Amygdala (tissue), 56 donors: ENCODE measurements around the gene HCLS1.

Experiments
- DNase-seq, 56 donors: peaks; one replicate each; lab custom pipeline; 2025; lab: John Stamatoyannopoulos, UW

HCLS1 gene

DNA sequence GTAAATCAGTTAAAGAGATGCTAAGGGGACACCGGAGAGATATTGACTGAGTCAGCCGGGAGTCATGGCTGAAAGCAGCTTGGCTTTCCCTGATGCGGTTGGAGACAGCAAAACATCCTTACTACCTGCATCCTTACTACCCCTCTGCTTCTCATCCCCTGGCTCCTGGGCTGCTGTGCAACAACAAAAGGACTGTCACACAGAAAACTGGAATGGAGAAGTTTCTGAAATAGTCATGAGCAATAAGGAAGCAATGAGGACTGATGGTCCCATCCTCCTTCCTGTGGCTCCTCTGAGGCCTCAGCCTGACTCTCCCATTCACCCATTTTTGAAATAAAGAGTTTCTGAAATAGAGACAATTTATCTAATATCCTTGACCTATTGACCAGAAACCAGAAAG lies 1.1 kb downstream of the HCLS1 start:
- no peak for DNase-seq

DNA sequence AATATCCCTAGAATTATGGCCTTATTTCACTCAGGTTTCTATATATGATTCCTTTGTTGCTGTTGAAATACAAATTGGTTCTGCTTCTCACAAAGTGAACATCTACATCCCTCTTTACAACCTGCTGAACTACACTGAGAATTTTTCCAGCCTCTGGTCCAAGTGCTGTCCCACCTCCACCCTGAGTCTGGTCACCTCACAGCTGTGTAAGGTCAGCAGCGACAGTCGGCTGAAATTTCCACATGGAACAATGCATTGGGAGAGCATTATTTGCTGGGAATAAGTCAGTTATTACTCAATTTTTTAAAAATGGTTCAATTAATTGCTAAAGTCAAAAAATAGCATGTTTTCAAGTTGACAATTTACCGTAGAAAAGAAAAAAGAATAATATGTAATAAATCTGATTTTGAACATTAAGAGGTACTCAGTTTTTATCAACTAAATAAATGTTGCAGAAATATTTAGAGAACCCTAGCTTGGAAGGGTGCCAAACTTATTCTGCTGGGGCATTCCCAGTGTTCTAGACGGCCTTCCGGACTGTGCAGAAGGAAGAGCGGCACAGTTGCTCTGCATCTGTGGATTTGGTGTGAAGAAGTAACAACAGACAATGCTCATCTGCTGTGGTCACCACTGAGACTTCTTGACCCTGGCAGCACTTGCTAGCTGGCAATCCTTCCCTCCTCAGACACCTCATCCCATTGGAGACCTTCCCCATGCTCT lies 1.8 kb downstream of the HCLS1 start:
- DNase-seq: no peak

DNA sequence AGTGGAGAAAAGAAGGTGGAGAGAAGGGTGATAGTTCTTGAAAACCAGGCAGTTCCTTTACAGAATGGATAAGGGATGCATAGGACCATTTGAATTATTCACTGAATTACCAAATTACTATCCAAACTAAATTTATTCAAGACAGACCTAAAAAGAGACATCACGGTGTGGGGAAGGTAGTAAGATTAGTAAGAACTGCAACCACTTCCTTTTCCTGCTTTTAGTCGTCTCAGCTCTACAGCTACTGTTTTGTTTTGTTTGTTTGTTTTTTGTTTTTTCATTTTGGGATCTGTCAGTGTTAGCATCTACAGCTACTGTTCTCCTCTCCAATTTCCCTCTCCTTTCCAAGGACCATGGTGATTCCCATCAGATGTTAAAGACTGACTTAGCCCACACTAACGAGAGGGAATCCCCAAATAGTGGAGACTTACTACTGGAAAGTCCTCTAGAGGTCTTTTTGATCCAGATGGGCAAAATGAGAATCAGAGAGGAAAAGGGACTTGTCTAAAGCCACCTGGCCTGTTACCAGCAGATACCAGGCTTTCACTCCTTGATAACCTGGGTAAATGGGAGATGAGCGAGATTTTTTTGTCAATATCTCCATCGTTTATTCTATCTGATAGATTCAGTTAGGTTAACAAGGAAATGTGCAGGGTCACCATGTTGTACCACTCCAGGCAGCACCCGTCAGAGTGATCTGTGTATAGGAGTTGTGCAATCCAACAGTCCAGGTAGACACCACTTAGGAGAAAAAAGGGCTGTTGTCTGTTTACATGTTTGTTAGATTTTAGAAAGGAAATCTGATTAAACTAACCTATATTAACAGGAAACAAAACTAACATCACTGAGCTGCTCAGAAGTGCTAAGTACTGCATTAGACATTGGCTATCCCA lies 6.0 kb downstream of the HCLS1 start:
- DNase-seq: no peak

DNA sequence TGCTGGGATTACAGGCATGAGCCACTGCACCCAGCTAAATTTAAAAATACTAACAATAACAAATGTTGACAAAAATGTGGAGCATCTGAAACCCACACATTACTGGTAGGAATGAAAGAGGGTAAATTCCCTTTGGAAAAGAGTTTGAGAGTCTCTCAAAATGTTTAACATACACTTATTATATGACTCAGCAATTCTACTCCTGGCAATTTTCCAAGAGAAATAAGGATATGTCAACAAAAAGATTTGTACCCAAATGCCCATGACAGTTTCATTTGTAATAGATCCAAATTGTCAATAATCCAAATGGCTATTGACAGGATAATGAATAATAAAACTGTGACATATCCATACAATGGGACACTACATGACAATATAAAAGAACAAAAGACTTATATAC lies 9.0 kb downstream of the HCLS1 start:
- DNase-seq: no peak

DNA sequence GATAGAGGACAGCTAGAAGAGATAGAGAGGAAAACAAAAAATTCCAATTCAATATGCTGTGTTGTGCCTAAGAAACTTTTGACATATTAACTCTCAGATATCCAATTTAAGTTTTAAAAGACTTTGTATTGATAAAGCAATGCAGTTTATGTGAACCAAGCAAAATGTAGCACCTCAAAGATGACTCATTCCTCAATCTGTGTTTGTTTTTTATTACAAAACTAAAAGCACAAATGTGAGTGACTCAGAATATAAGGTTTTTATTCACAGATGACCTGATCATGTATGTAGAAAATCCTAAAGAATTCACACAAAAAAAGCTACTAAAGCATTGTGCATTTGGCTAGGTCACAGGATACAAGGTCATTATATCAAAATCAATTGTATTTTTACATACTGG lies 11.1 kb downstream of the HCLS1 start:
- DNase-seq: no peak

DNA sequence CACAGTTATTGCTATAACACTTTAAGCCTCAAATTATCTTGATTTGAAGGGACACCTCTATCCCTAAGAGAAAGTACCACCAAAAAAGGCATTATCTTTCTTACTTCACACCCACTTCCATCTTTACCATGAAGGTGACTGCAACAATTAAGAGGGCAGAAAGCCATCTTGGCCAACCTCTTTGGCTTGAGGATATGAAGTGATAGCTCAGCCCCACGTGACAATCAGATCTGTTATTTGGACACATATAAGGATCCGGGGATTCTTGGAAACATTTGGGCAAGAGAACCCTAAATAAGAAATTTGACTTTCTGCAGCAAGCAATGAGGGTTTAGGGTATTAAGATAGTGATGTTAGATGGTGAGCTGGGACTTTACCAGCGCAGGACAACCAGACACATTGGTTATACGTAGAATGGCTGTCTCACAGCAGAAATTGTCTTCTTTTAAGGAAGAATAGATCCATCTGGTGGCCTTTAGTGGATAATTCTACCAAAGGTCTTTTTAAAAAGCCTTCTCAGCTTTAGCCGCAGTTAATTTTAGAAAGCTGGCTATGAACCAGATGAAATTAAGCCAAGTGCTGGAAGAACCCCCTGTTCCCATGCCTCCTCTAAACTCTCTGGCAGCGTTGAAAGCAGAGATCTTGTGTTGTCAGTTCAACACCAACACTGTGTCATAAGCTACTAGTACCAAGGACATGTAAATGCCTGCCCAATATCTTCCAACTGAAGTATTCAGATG lies 12.3 kb downstream of the HCLS1 start:
- DNase-seq: peak in 3 of 56 donors; percentile 6 to 33 (median 10)

DNA sequence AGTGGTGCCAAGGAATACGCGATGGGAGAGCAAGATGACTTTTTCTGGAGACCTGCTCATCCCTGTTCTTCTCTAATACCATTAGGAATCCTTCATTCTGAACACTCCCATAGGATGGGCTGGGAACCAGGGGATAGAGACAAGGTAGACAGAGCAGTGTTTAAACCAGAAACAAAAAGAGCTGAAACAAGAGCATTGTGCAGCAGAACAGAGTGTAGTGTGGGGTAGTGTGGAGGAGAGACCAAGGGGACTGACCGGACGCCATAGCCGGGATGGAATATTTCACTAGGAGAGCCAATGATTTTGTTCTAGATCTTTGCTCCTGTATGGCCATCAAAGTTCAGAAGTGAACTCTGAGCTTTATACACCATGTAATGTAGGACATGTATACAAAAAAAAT lies 15.6 kb downstream of the HCLS1 start:
- DNase-seq: no peak

DNA sequence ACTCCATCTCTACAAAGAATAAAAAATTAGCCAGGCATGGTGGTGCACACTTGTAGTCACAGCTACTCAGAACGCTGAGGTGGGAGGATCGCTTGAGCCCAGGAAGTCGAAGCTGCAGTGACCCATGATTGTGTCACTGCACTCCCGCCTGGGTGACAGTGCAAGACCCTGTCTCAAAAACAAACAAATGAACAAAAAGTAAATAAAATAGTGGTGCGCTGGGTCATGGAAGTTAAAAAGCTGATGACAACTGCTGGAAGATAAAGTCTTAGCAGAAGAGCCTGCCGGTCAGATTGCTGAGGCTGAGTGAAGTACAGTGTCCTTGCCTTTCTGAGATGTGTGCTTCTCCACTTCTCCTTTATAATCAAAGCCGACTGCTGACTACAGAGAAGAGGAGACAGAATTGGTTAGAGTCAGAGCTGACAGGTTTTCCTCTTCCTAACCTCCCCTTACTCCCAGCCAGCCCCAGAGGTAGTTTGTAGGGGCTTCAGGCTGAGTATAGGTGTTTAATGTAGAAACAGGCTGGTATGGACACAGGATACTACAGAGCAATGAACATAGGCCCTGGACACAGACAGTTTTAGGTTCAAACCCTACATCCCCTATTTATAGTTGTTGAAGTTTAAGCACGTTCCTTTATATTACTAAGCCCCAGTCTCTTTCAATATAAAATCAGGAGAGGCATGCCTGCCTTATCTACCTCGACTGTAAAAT lies 17.9 kb downstream of the HCLS1 start:
- no peak for DNase-seq

DNA sequence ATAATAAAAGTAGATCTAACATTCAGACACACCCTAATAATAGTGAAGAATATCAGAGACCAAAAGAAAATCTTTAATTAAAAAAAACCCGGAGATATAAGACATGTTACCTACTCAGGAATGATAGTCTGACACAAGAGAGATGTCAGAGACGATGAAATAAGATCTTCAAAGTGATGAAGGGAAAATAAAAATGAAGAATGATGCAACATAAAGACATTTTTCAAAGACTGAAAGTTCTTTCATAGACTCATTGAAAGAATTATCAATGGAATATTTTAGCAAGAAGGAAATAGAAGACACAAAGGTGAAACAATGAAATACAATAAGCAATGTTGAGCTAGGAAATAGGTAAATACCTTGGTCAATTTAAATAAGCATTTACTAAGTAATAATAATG lies 19.6 kb downstream of the HCLS1 start:
- no peak for DNase-seq

DNA sequence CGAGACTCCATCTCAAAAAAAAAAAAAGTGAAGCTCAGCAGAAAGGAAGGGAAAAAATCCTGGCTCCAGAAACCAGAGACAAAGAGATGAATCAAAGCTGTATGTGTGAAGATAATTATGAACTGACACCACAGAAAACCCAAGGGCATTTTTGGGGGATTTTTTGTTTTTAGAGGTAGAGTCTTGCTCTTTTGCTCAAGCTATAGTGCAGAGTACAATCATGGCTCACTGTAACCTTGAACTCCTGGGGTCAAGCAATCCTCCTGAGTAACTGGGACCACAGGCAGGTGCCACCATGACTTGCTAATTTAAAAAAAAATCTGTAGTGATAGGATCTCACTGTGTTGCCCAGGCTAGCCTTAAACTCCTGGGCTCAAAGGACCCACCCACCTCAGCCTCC lies 22.8 kb downstream of the HCLS1 start:
- DNase-seq: no peak

DNA sequence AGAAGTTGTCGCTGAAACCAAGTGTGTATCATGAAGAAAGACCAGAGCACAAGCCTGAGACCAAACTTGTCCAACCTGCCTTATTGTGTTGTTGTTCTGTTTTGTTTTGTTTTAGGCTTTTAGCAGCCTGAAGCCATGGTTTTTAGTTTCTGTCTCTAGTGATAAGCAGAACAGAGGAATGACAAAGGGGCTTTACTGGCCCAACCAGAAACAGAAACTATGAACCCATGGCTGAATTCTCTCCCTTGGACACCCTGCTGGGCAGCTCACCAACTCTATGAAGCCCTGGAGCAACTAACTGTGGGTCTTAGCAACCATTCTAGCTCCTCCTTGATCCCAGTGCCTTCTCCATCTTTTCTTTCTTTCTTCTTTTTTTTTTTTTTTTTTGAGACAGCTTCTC lies 30.3 kb downstream of the HCLS1 start:
- DNase-seq: no peak

DNA sequence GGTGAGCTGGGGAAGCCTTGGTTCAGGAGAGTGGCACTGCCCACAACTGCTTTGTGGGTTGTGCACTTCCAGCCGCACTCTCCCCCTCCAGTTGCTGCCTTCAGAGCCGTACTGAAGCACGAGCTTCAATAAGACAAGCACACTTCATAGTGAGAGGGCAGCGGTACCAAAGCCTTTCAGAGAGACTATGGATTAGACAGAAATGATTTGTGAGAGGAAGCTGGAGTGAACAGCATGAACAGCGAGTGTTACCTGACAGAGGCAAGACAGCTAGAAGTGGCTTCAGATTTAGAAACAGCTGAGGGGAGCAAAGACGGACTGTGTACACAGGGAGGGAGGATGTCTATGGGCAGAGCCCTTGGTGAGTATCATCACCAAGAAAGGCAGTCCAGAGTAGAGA lies 31.1 kb downstream of the HCLS1 start:
- DNase-seq: no peak

DNA sequence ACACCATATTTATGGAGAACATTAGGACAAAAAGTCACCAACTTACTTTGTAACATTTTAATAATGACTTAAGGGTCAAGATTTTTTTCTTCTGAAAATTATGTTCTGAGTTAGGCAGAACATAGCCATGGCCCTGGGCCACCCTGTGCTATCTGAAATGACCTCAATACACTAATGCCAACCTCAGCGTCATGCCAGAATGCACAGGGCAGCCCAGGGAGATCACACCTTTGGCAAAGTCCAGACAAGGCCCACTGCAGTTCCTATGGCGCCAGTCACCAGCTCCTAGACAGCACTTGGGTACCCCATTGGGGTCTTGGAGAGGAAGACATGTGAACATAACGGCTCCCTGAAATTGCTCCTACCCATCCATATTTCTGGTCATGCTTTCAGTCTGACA lies 33.1 kb downstream of the HCLS1 start:
- DNase-seq: no peak

DNA sequence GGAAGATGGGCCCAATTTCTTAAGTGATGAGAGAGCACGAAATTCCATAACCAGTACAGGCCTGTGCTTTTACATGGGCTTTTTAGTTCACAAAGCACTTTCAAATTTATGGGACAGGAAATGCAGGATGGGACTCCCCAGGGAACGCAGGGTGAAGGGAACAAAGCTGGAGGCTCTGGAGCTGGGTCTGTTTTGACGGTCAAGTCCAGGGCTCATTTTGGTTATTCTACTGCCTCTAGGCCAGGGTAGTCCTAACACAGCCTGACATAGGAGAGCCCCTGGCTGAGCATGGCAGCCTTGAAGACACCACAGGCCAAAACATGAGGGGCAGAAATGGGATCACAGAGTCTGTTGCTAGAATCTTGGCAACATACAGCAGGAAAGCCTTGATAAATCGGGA lies 33.5 kb downstream of the HCLS1 start:
- no peak for DNase-seq

DNA sequence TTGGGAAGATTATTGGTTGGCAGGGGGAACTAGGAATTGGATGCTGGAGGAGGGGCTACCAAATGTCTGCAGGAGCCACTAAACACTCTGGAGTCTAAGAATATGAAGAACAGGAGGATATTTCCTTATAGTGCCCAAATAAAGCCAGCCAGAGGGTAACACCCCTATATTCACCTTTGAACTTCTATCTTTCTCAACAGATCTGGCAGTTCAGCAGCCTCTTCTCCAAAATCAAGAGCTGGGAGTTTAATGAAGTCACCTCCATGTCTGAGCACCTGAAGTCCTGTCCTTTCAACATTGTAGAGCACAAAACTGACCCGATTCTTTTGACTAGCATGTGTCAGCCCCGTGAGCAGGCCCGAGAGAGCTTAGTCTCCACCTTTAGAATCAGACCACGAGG lies 34.2 kb downstream of the HCLS1 start:
- no peak for DNase-seq

DNA sequence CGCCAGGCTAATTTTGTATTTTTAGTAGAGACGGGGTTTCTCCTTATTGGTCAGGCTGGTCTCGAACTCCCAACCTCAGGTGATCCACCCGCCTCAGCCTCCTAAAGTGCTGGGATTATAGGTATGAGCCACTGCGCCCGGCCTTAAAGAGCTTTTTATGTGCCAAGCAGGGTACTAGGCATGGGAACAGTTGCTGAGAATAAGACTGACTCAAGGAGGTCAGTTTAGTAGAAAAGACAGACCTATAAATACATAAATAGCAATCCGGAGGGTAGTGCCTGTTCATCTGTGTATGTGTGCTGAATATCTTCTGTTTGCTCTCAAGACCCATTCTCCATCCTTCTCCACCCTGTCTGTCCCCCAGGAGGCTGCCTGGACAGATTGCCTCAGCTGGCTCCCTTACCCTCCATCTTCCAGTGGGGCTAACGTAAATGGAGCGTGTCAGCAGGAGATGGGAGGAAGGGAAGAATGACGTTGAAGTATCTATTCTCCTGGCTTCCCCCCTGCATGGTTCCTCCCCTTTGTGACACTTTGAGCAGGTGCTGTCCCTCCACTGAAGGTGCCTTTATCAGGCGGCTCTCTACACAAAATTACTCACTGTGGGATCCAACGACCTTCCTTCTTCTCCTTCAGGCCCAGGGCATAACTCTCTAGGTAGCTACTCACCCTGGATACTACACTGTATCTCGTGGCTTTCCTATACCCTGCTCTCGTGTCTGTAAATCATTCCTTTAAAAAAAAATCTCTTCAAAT lies 36.4 kb downstream of the HCLS1 start:
- no peak for DNase-seq

DNA sequence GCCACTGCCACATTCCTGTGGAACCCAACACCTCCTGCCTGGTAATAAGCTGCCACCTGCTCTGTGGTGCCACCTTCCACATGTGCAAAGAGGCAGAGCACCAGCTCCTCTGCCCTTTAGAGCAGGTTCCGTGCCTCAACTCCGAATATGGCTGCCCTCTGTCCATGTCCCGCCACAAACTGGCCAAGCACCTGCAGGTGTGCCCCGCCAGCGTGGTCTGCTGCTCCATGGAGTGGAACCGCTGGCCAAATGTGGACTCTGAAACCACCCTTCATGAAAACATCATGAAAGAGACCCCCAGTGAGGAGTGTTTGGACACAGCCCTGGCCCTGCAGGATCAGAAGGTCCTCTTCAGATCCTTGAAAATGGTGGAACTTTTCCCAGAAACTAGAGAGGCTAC lies 39.2 kb downstream of the HCLS1 start:
- DNase-seq: no peak

DNA sequence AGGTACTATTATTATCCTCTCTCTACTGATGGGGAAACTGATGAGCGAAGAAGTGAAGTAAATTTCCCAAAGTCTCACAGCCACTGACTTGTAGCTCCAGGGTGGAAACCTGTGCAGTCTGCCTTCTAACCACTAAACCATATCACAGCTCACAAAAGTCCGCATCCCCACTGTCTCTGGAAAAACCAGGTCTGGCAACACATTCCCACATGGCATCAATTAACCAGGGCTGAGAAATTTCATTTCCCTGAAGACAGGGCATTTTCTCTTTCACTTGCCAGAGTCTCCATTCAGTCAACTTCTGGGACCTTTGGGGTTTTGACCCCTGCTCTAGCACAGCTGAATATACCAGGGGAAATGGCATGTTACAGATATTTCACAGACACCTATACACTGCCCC lies 41.0 kb downstream of the HCLS1 start:
- no peak for DNase-seq

DNA sequence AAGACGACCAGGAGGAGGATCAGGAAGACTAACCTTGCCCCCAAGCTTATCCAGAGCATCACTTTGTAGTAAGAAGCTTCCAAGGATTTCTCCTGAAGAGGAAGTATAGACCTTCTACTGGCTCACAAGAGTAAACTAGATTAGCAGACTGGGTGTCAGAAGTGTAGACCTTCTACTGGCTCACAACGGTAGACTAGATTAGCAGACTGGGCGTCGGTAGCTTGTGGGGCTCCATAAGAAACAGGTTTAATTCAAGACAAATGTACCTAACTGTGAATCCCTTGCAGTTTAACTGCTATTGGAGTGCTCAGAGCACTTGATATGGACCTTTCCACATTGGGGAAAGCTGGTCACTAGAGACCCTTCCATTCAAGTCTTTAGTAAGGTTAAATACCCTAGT lies 54.6 kb downstream of the HCLS1 start:
- no peak for DNase-seq

DNA sequence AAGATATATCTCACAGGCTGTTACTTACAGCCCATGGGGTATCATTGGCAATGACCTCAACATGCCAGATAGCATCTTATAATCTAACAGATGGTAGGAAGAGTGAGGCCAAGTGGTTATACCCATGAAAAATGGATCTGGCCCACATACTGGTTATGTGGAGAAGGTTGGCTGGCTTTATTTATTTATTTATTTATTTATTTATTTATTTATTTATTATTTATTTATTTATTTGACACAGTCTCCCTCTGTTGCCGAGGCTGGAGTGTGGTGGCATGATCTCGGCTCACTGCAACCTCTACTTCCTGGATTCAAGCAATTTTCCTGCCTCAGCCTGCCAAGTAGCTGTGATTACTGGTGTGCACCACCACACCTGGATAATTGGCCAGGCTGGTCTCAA lies 55.9 kb downstream of the HCLS1 start:
- no peak for DNase-seq
